ENCODE measurements around the gene SGMS1.

- TF ChIP-seq POLR2AphosphoS5 (IDR thresholded peaks at IDR 0.05; ENCODE audit: low read depth, low read length), result no peak
- no peak for TF ChIP-seq POLR2A (IDR thresholded peaks at IDR 0.05; ENCODE audit: low read depth, low read length)
- TF ChIP-seq SPI1 (IDR thresholded peaks at IDR 0.05; ENCODE audit: low read depth, low read length), result no peak
Observed at GRCh38 chr10:50390302-50390701, 233.5 kb downstream of the SGMS1 start.

Data from GM12891 (cell line).